ENCODE measurements around the gene ICE1.
"Not testable (repeated sequence)": the region's sequence is repeated elsewhere in the genome, so short reads cannot be mapped to it uniquely, and the experiment has no call there.

The ICE1 gene

GRCh38 chr5:5487585-5488360 is 65.3 kb downstream of the ICE1 start:
- DNase-seq (ENCODE audit: low read depth), result no peak
- TF ChIP-seq CTCF (IDR thresholded peaks at IDR 0.05; ENCODE audit: insufficient read depth, low read depth, low read length, missing control alignments), result no peak
- no peak overlapping the region for H3K4me3 ChIP-seq (ENCODE audit: low read depth, low read length)

DNA sequence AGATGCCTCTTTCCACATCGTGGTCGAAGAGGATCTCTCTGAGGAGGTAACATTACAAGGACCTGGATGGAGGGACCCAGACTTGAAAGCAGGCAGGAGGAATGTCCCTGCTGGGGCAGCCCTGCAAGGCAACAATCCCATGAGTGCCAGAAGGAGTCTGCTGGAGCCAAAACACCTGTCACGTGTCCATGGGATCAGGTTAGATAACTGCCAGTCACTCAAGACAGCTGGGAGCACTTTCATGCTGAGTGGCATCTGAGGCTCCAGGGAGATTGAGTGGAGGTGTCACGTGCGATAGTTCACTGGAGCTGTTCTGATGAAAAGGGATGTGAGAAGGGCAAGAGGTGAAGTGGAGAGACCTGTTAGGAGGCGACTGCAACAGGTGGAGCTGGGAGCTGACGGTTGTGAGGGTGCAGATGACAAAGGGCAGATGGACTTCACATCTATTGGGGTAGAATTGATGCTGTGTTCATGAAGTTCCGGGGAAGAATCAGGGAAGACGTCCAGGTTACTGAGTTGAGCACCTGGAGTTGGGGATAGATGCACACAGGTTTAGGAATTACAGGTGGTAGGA is 68.4 kb downstream of the ICE1 start:
- no peak for DNase-seq (ENCODE audit: low read depth)
- no peak for TF ChIP-seq CTCF (IDR thresholded peaks at IDR 0.05; ENCODE audit: insufficient read depth, low read depth, low read length, missing control alignments)
- H3K4me3 ChIP-seq (ENCODE audit: low read depth, low read length), result no peak overlapping the region

GRCh38 chr5:5492087-5492933 is 69.8 kb downstream of the ICE1 start:
- peak; percentile 67 for DNase-seq (ENCODE audit: low read depth)
- H3K4me3 ChIP-seq (ENCODE audit: low read depth, low read length), result no peak overlapping the region
- peak; percentile 68 for TF ChIP-seq CTCF (IDR thresholded peaks at IDR 0.05; ENCODE audit: insufficient read depth, low read depth, low read length, missing control alignments)

DNA sequence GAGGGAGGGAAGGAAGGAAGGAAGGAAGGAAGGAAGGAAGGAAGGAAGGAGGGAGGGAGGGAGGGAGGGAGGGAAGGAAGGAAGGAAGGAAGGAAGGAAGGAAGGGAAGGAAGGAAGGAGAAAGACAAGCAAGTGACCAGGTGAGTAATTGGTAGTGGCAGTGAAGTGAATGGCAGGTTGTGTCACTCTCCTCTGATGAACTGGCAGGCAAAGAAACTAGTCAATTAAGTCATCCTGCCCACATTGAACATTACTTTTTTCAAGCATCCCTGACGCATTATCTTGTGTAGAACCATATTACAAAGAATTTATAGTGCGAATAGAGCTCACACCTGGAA is 70.4 kb downstream of the ICE1 start:
- H3K4me3 ChIP-seq (ENCODE audit: low read depth, low read length); DNase-seq (ENCODE audit: low read depth): not testable (repeated sequence)

GRCh38 chr5:5494489-5495402 is 72.3 kb downstream of the ICE1 start:
- no peak for TF ChIP-seq CTCF (IDR thresholded peaks at IDR 0.05; ENCODE audit: insufficient read depth, low read depth, low read length, missing control alignments)
- H3K4me3 ChIP-seq (ENCODE audit: low read depth, low read length), result no peak overlapping the region
- DNase-seq (ENCODE audit: low read depth), result peak; percentile 81

GRCh38 chr5:5497152-5497788 is 74.8 kb downstream of the ICE1 start:
- peak; percentile 54 for DNase-seq (ENCODE audit: low read depth)
- no peak overlapping the region for H3K4me3 ChIP-seq (ENCODE audit: low read depth, low read length)
- peak; percentile 55 for TF ChIP-seq CTCF (IDR thresholded peaks at IDR 0.05; ENCODE audit: insufficient read depth, low read depth, low read length, missing control alignments)
